Midbrain (tissue), 1 donor: ENCODE data around the gene GINS3.
A peak's percentile ranks its signal among the peaks of the same experiment; 100 is the strongest.

Experiments
- DNase-seq: peaks from one replicate; lab custom pipeline; 2025; lab: John Stamatoyannopoulos, UW

GINS3 gene

GRCh38 chr16:58425756-58426494 is 33.7 kb downstream of the GINS3 start:
- peak; percentile 32 for DNase-seq

- DNase-seq = peak; percentile 8
These were observed 34.7 kb downstream of the GINS3 start for GRCh38 chr16:58426966-58427365.

DNA sequence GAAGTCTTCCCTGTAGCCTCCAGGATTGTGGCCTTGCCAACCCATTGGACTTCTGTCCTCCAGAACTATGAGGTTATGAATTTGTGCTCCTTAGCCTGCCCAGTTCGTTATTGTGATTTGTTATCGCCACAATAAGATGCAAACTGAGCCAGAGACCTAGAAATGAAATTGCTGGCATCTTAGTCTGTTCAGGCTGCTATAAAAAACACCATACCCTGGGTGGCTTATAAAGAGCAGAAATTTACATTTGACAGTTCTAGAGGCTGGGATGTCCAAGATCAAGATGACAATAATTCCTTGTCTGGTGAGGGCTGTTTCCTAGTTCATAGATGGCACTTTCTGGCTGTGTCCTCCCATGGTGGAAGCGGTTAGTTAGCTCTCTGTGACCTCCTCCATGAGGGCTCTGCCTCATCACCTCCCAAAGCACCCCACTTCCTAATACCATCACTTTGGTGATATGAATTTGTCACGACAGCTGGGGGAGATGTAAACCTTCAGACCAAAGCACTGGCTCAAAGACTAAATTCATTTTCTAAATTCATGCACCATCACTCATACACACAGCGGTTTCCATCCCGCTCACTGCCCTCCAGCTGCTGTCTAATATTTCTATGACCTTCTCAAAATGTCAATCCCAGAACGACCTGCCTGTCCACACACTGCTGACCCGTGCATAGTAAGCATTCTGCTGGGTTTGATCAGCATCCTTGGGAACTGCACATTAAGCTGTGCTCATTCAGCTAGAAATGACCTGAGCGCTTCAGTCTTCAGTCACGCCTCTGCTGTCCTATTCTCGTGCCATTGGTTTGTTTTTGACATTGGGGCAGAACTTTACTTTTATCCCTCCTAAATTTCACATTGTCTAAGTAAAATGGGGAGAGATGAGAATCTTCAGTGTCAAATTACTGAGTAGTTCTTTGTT is 36.6 kb downstream of the GINS3 start:
- no peak for DNase-seq

DNA sequence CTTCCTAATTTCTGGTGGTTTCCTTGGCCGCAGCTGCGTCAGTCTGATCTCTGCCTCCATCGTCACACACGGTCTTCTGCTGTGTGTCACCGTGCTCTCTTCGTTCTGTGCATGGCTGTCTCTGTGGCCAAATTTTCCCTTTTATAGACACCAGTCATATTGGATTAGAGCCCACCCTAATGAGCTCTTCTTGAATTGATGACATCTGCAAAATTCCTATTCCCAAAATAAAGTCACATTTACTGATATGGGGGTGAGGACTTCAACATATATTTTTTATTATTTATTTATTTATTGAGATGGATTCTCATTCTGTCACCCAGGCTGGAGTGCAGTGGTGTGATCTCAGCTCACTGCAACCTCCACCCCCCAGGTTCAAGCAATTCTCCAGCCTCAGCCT is 38.4 kb downstream of the GINS3 start:
- DNase-seq = no peak

DNA sequence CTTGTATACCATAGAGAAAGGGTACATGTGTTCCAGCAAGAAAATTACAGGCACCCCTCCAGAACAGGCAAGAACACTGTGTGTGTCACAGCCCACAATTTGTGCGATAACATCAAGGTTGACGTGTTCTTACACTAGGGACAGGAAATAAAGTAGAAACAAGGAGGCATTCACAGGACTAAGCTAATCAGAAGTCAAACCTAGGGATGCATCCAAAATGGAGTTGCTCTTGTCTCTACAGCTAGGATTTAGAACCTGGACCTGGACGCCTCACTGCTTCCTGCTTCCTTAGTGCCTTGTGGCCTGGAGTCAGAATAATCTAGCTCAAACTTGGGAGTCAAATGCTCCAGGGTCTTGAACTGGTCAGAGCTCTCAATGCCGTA is 41.3 kb downstream of the GINS3 start:
- DNase-seq = no peak

GRCh38 chr16:58435779-58436178 is 43.5 kb downstream of the GINS3 start:
- no peak for DNase-seq

DNA sequence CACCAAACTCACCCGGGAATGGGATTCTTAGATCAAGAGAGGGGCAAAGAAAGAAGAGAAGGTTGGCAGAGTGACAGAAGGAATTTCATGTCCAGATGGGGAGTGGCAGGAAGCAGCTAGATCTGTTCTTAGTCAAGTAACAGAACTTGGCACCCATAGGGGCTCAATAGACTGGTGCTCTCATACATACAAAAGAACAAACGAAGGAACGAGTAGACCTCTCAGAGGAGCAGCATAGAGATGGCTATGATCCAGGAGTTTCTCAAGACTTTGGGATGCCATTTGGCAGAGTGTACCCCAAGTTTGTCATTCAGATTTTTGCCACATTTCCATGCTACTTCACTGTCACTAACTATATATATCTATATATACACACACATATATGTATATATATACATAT is 47.9 kb downstream of the GINS3 start:
- no peak for DNase-seq

- no peak for DNase-seq
These were observed 50.3 kb downstream of the GINS3 start for GRCh38 chr16:58442547-58442946.

- no peak for DNase-seq
These were observed 51.5 kb downstream of the GINS3 start for GRCh38 chr16:58443783-58444182.

DNA sequence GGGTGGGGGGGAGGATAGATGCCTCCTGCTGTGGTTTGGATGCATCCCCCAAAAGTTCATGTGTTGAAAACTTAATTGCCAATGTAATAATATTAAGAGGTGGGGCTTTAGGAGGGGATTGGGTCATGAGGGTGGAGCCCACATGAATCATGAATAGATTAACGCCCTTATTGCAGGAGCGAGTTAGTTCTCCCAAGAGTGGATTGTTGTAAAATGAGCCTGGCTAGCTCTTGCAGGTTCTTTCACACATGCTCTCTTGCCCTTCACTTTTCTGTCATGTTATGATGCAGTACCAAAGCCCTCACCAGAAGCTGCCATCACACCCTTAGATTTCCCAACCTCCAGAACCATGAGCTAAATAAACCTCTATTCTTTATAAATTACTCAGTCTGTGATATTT is 52.0 kb downstream of the GINS3 start:
- DNase-seq = no peak

- no peak for DNase-seq
These were observed 56.6 kb downstream of the GINS3 start for GRCh38 chr16:58448890-58449289.

DNA sequence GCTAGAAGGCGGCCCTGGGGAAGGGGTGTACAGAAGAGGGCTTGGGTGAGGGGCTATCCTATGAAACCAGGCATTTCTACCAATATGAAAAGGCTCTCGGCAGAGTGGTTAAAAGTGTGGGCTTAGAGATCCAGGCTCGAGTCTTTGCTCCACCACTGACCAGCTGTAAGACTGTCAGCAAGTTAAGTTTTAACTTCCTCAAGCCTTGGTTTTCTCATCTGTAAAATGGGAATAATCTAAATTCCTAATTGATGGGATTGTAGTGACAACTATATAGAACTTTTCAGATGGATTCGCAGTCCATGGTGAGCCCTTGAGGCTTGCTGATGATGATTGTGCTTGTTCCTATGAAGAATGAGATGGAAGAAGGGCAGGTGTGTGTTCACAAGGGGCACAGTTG is 57.0 kb downstream of the GINS3 start:
- no peak for DNase-seq

DNA sequence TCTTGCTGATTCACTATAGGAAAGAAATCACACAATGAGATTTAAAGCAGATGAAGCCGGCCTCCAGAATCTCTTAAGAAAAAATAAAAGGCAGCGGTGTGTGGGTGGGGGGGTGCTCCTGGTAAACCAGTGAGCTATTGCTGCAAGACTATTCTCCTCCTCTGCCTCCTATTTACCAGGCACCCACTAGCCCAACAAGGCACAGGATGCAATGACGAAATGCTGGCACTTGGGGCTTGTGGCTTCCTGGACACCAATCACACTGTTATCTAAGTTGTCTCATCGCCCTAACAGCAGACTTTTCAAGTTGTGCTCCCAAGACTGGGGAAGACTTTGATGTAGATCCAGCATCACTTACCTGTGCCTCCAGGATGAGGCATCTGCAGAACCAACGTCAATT is 57.5 kb downstream of the GINS3 start:
- no peak for DNase-seq

- no peak for DNase-seq
These were observed 58.3 kb downstream of the GINS3 start for GRCh38 chr16:58450590-58450989.

DNA sequence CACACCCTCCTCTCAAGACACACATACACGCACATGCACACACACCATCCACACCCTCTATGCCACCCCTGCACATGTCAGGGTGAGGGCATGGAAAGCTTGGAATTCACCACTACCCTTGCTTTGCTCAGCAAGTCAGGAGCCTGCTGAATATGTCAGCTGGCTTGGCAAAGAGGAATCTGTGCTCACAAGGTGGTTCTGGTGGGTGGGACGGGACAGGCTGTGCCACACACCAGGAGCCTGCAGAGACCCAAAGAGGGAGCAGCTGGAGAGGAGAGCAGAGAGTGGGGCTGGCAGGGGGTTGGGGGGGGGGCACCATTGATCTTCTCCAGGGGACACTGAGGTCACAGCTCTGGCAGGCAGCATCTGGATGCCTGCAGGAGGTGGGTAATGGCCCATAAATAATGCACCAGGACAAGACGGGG is 59.0 kb downstream of the GINS3 start:
- no peak for DNase-seq

DNA sequence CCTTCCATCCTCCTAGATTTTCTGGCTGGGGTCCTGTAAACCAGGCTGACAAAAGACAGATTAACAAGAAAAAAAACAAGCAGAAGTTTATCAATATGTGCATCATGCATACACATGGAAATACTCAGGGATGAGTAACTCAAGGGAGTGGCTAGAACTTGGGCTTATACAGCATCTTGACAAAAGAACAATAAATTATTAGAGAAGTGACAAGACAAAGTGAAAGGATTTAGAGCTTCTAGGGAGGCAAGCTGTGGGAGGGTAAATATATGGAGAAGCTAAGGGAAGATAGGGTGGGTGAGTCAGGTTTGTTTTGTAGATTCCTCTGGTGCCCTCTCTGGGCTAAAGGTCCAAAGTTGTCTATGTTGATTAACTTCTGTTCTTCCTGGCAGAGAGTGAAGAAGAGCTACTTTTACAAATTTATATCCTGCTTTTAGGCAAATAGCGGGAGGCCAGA is 59.7 kb downstream of the GINS3 start:
- no peak for DNase-seq

DNA sequence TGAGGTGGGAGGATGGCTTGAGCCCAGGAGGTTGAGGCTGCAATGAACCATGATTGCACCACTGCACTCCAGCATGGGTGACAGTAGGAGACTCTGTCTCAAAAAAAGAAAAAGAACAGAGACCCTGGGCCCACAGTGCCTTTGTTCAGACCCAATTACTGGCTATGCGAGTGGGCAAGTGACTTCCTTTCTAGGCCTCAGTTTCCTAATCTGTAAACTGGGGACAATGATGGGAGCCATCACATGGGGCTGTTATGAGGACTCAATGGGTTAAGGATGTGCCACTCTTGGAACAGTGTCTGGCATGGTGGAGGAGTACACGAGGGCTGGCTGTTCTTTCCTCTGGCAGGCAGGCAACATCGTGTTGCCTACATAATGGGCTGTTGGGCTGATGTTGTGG is 60.4 kb downstream of the GINS3 start:
- DNase-seq = no peak

DNA sequence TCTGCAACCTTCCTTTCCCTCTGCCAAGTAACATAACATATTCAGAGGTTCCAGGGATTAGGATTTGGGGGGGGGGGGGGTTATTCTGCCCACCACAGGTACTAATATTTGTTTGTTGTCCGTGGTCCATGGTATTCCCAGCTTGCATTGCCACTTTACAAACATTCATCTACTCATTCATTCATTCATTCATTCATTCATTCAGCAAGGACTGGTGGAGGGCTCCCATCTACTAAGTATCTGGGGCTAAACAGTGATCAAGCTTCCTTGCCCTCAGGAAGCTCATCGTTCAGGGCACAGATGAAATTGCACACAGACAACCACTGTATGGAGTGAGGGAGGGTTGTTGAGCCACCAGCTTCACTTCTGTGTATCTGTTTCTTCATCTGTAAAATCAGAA is 61.9 kb downstream of the GINS3 start:
- no peak for DNase-seq

GRCh38 chr16:58454856-58455255 is 62.6 kb downstream of the GINS3 start:
- no peak for DNase-seq
